Stomach (tissue), 9 donors: ENCODE measurements around the gene TMPRSS4. TPM values are rescaled to one million over a fixed set of nuclear protein-coding genes. Genes with fewer than 3 reads are reported as not detected.

Source experiments
- DNase-seq, 2 donors: peaks; one replicate each; pipeline versions ENCODE4 v3.0.0 to v3.0.0-alpha.2; 2013 to 2019
- H3K27ac ChIP-seq, 5 donors: fragments of 200-600 bp in 4 of 5; sonication (generic) in 4 of 5; one replicate each; pipeline ENCODE4 v1.5.1; 2013 to 2019; ENCODE audit warnings: mild to moderate bottlenecking in 1 of 5, moderate library complexity in 1 of 5
- H3K27me3 ChIP-seq, 3 donors: fragments of 200-600 bp; sonication (generic); one replicate each; pipeline ENCODE4 v1.5.1; 2017 to 2019; ENCODE audit warnings: mixed run types in 1 of 3
- H3K36me3 ChIP-seq, 4 donors: fragments of 200-600 bp; sonication (generic); 1 replicate in 3 of 4; 2 replicates in 1 of 4; pipeline ENCODE4 v1.5.1; 2016 to 2019
- H3K4me1 ChIP-seq, 4 donors: fragments of 200-600 bp; sonication (generic); one replicate each; pipeline ENCODE4 v1.5.1; 2016 to 2019
- H3K4me3 ChIP-seq, 4 donors: fragments of 200-600 bp; sonication (generic) in 3 of 4; one replicate each; pipeline ENCODE4 v1.5.1; 2016 to 2019; ENCODE audit warnings: mild to moderate bottlenecking in 1 of 4
- H3K9me3 ChIP-seq, 4 donors: fragments of 200-600 bp; sonication (generic); one replicate each; pipeline ENCODE4 v1.5.1; 2016 to 2019
- CTCF ChIP-seq, 7 experiments: fragments of 450-650 bp in 4 of 7; fragments of 200-600 bp in 3 of 7; sonication (generic) in 3 of 7; IDR thresholded peaks; one replicate each; pipeline ENCODE4 v1.5.1; 2016 to 2019; ENCODE audit warnings: antibody characterized with exemption in 7 of 7, control low read depth in 2 of 7, mild to moderate bottlenecking in 1 of 7
- EP300 ChIP-seq: sonication (generic); formaldehyde crosslinking; IDR thresholded peaks from one replicate; pipeline ENCODE4 v1.6.1; 2017; ENCODE audit warnings: antibody characterized with exemption
- POLR2A ChIP-seq, 4 donors: fragments of 450-650 bp; IDR thresholded peaks; one replicate each; pipeline ENCODE4 v1.6.1; 2016; ENCODE audit warnings: antibody characterized with exemption in 4 of 4, control low read depth in 2 of 4, mild to moderate bottlenecking in 1 of 4, moderate library complexity in 1 of 4
- POLR2AphosphoS5 ChIP-seq, 3 donors: sonication (generic); formaldehyde crosslinking; IDR thresholded peaks; one replicate each; pipeline ENCODE4 v1.6.1; 2016; ENCODE audit warnings: antibody characterized with exemption in 3 of 3
- WGBS, 5 donors: extraction: QIAGEN DNeasy Blood & Tissue Kit in 3 of 5; methylation state at CpG; one replicate each; pipeline versions ENCODE4 v1.1.5 to v1.1.7; 2013 to 2018; 5-methylcytosine and 5-hydroxymethylcytosine counted together
- intact Hi-C: fragments of 100-400 bp; cut with DNase I; formaldehyde crosslinking; loops from one replicate; pipeline ENCODE4 v1.15.1; 2023; ENCODE audit warnings: low total_unique reads
- polyA plus RNA-seq, 3 donors: library from polyadenylated mRNA; stranded (reverse); fragments of 200-250 nt; gene quantifications; one replicate each; pipeline ENCODE4 v1.2.3, GENCODE V29; 2013
- total RNA-seq, 5 donors: library from RNA; depleted of rRNA; stranded (reverse); fragments of >200 nt; gene quantifications; one replicate each; pipeline versions ENCODE4 v1.1.0 to v1.2.3, GENCODE V29; 2014 to 2016
- donor health status: healthy with polysubstance abuse.
- donor health status: Bipolar disorder and iron deficiency.
- donor health status: healthy.

The TMPRSS4 gene
- total and polyA plus RNA-seq, 8 donors: 4.7 to 498 (median 18.1) TPM

GRCh38 chr11:118067006-118067405, 9.9 kb upstream of the TMPRSS4 start:
- no peak overlapping the region for H3K4me3 ChIP-seq
- peaks cover 0 to 31% (median 0%) of the 10 kb centered on the region in 3 donors for H3K27me3 ChIP-seq
- H3K27ac ChIP-seq: no peak overlapping the region
- no peaks in the 10 kb centered on the region for H3K9me3 ChIP-seq
- WGBS, 5 donors: 88 to 91% (median 89%) methylated on average over 7 to 8 of the region's 8 CpGs
- H3K4me1 ChIP-seq: no peaks in the 10 kb centered on the region
- DNase-seq: no peak
- intact Hi-C loops: no loop called here
- no peak for TF ChIP-seq POLR2AphosphoS5 (IDR thresholded peaks at IDR 0.05)
- no peak for TF ChIP-seq EP300
- no peak for TF ChIP-seq CTCF (IDR thresholded peaks at IDR 0.05)
- TF ChIP-seq POLR2A (IDR thresholded peaks at IDR 0.05): no peak
- no peaks in the 10 kb centered on the region for H3K36me3 ChIP-seq

- Histone ChIP-seq H3K4me3 (no peak overlapping the region), H3K36me3 (no peaks in the 10 kb centered on the region), H3K4me1 (no peaks in the 10 kb centered on the region), H3K27ac (no peak overlapping the region), H3K27me3 (peaks cover 0 to 31% (median 0%) of the 10 kb centered on the region in 3 donors), H3K9me3 (no peaks in the 10 kb centered on the region)
- TF ChIP-seq POLR2A (IDR thresholded peaks at IDR 0.05): no peak
- no peak for TF ChIP-seq CTCF (IDR thresholded peaks at IDR 0.05)
- TF ChIP-seq POLR2AphosphoS5 (IDR thresholded peaks at IDR 0.05): no peak
- TF ChIP-seq EP300: no peak
- intact Hi-C loops: no loop called here
- no peak for DNase-seq
- 77 to 80% (median 79%) methylated on average over 20 to 24 of the region's 24 CpGs for WGBS, 5 donors
These were observed 8.5 kb upstream of the TMPRSS4 start for GRCh38 chr11:118068206-118068944.

- 82 to 87% (median 83%) methylated on average over 10 of the region's 10 CpGs for WGBS, 5 donors
- Histone ChIP-seq H3K27ac (no peak overlapping the region), H3K36me3 (no peaks in the 10 kb centered on the region), H3K4me1 (no peaks in the 10 kb centered on the region), H3K9me3 (no peaks in the 10 kb centered on the region), H3K27me3 (peaks cover 0 to 31% (median 0%) of the 10 kb centered on the region in 3 donors), H3K4me3 (no peak overlapping the region)
- DNase-seq: no peak
- intact Hi-C loops: no loop called here
- TF ChIP-seq POLR2A (IDR thresholded peaks at IDR 0.05): no peak
- TF ChIP-seq POLR2AphosphoS5 (IDR thresholded peaks at IDR 0.05): no peak
- TF ChIP-seq CTCF (IDR thresholded peaks at IDR 0.05): no peak
- TF ChIP-seq EP300: no peak
These were observed 7.8 kb upstream of the TMPRSS4 start for GRCh38 chr11:118068945-118069612.

GRCh38 chr11:118071416-118072030, 5.4 kb upstream of the TMPRSS4 start:
- no peak for DNase-seq
- no peak overlapping the region for H3K4me3 ChIP-seq
- intact Hi-C loops: no loop called here
- peaks cover 0 to 18% (median 0%) of the 10 kb centered on the region in 3 donors for H3K27me3 ChIP-seq
- WGBS, 5 donors: 84 to 96% (median 90%) methylated on average over 3 of the region's 3 CpGs
- TF ChIP-seq CTCF (IDR thresholded peaks at IDR 0.05) (no peak), EP300 (no peak), POLR2A (IDR thresholded peaks at IDR 0.05) (no peak), POLR2AphosphoS5 (IDR thresholded peaks at IDR 0.05) (no peak)
- no peaks in the 10 kb centered on the region for H3K4me1 ChIP-seq
- no peaks in the 10 kb centered on the region for H3K9me3 ChIP-seq
- no peaks in the 10 kb centered on the region for H3K36me3 ChIP-seq
- H3K27ac ChIP-seq: no peak overlapping the region
